Activated CD4-positive, alpha-beta T cell treated with anti-CD3 and anti-CD28 coated beads for 24 hours (primary cell): ENCODE measurements around the gene TSEN34.

Experiments
- DNase-seq, 2 donors: peaks; one replicate each; pipeline ENCODE4 v3.0.0-alpha.2; 2020; ENCODE audit warnings: low read depth in 2 of 2

The TSEN34 gene

DNA sequence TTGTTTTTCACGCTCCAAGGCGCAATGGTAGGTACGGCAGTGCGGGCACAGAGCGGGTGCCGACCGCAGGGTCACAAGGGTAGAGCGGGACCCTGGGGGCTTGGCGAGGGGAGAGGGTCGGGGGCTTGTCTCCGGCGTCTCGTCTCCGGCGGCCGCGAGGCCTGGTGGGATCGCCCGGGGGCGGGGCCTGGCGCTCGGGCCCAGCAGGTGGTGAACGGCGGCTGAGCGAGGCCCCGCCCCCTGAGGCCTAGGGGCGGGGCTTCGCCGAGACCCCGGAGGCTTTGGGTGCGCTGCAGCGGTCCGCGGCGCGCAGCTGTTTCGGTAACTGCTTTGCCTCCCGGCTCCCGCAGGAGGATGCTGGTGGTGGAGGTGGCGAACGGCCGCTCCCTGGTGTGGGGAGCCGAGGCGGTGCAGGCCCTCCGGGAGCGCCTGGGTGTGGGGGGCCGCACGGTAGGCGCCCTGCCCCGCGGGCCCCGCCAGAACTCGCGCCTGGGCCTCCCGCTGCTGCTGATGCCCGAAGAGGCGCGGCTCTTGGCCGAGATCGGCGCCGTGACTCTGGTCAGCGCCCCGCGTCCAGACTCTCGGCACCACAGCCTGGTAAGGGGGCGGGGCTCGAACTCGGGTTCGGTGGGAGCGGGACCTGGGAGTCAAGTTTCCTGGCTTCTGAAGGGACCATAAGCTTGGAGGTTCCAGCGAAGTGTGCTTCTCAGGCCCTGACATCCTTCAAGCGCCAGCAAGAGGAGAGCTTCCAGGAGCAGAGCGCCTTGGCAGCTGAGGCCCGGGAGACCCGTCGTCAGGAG, at the start of gene TSEN34:
TSEN34 (plus strand) TSS at position 298 of the 800 bp plus-strand sequence; CDS start at position 355, 57 bp downstream.
- peak; percentile 76 to 77 for DNase-seq

- DNase-seq: no peak
These were observed 49.8 kb upstream of the TSEN34 start for GRCh38 chr19:54141356-54141755.

GRCh38 chr19:54142166-54142780, 48.8 kb upstream of the TSEN34 start:
- DNase-seq: no peak

GRCh38 chr19:54145541-54146158, 45.5 kb upstream of the TSEN34 start:
- no peak for DNase-seq

DNA sequence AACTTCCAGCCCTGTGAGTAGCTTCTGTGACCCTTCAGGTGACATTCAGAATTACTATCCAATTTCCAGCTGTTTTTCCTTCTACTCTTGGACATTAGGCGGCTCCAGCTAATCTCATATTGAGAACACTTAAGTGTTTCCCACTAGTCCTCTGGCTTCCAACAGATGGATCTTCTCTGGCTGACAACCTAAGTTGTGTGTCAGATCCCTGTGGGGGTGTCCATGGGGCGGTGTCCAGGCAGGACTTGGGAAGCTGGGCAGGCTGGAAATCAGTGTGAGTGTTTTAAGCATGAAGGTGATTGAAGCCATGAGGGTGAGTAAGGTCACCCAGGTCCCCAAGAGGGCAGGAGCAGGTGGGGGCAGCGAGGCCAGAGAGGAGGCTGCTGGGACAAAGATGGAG, 43.4 kb upstream of the TSEN34 start:
- DNase-seq: no peak

GRCh38 chr19:54148158-54148557, 43.0 kb upstream of the TSEN34 start:
- DNase-seq: no peak

GRCh38 chr19:54149021-54149812, 41.9 kb upstream of the TSEN34 start:
- no peak for DNase-seq

DNA sequence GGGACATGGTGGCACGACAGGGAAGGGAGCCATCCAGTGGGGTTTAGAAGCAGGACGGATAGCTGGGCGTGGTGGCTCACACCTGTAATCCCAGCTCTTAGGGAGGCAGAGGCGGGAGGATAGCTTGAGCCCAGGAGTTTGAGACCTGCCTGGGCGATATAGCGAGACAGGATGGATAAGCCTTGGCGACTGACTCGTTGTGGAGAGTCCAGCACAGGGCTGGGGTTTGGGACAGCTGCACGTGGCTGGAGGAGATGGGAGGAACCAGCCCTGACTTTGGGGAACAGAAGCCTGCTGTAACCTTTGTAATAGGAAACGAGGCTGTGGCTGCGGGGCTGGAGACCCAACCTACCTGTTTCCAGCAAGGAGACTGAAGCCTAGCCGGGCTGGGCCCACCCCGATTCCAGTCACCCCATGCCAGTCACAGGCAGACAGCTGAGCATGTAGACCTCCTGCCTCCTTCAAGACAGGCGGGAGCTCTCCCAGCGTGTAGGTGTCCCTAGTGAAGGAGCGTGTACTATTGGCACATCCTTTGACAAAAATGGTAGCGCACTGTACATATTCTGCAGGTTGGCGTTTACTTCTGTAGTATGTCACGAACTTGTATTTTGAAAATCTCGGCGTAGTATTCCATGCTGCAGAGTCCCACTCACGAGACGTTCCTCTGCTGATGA, 39.6 kb upstream of the TSEN34 start:
- no peak for DNase-seq

- no peak for DNase-seq
These were observed 38.8 kb upstream of the TSEN34 start for GRCh38 chr19:54152267-54152666.

- DNase-seq: no peak
These were observed 38.1 kb upstream of the TSEN34 start for GRCh38 chr19:54152878-54153524.

DNA sequence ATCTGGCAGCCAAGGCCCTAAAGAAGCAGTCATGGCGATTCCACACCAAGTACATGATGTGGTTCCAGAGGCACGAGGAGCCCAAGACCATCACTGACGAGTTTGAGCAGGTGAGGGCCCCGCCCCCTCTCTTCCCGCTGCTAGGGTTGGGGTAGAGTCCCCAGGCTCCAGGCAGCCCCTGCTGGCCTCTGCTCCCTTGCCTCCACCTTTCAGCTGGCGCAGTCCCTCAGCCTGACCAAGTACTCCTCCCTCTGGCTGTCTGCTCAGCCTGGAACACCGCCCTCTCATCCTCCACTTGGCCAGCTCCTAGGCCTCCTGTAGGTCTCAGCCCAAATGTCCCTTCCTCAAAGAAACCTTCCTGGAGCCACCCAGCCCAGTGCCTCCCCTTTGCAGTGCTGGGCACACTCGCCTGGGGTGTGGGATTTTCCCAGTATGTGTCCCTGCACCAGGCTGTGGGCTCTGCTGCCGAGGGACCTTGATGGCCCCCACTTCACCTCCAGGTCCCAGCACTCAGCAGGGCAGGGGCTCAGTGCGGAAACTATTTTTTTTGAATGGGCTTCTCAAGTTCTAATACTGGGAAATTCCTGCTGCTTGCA, 37.3 kb upstream of the TSEN34 start:
- DNase-seq: no peak

GRCh38 chr19:54154603-54155345, 36.3 kb upstream of the TSEN34 start:
- DNase-seq: no peak

GRCh38 chr19:54155694-54156093, 35.4 kb upstream of the TSEN34 start:
- DNase-seq: no peak

- DNase-seq: no peak
These were observed 34.6 kb upstream of the TSEN34 start for GRCh38 chr19:54156490-54156889.

DNA sequence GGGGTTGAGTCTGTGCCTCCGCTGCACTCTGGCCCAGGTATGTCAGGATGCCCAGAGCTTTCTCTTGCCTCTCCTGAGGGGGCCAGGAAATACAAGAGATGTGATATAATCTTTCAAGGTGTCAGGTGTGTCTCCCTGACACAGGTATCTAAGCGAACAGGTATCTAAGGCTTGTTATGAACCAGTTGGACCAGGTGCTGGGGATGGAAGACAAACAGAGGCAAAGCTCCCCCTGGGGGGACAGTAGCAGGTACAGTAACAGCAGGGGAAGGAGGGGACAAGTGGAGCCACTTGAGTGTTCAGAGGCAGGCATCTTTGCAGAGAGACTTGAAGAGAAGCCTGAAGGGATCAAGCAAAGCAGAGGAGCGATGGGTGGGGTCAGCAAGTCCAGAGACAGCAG, 34.2 kb upstream of the TSEN34 start:
- DNase-seq: no peak

- DNase-seq: no peak
These were observed 32.2 kb upstream of the TSEN34 start for GRCh38 chr19:54158812-54159351.

GRCh38 chr19:54159352-54160181, 31.5 kb upstream of the TSEN34 start, which contains the start of gene LENG1:
TSS of gene LENG1 (minus strand) at chr19:54159721. CDS start at chr19:54159695, 26 bp downstream.
- DNase-seq: peak; percentile 93 to 95

- no peak for DNase-seq
These were observed 30.8 kb upstream of the TSEN34 start for GRCh38 chr19:54160182-54160811.
